Endodermal cell (in vitro differentiated cells): ENCODE measurements around the gene ZNF575. TPM values are rescaled to one million over a fixed set of nuclear protein-coding genes. Genes with fewer than 3 reads are reported as not detected.
A peak's percentile ranks its signal among the peaks of the same experiment; 100 is the strongest.

Source experiments
- DNase-seq: peaks from one replicate; pipeline ENCODE4 v3.0.0-alpha.2; 2017
- H3K27ac ChIP-seq: 2 replicates; pipeline ENCODE4 v1.5.1; 2013; ENCODE audit warnings: mild to moderate bottlenecking, low read depth, low read length, moderate library complexity
- H3K27me3 ChIP-seq: 2 replicates; pipeline ENCODE4 v1.6.1; 2013; ENCODE audit warnings: mild to moderate bottlenecking, low read length, moderate library complexity; ENCODE audit not compliant: insufficient read depth, control insufficient read depth, poor library complexity, severe bottlenecking
- H3K36me3 ChIP-seq: 2 replicates; pipeline ENCODE4 v1.7.0; 2013; ENCODE audit warnings: mild to moderate bottlenecking, low read length, moderate library complexity; ENCODE audit not compliant: control insufficient read depth, insufficient read depth
- H3K4me1 ChIP-seq: one replicate; pipeline ENCODE4 v1.7.0; 2013; ENCODE audit warnings: low read length; ENCODE audit not compliant: control insufficient read depth, insufficient read depth
- H3K4me3 ChIP-seq: 2 replicates; pipeline ENCODE4 v1.5.1; 2013; ENCODE audit warnings: mild to moderate bottlenecking, low read length, moderate library complexity
- H3K9ac ChIP-seq: 2 replicates; pipeline ENCODE4 v1.6.1; 2013; ENCODE audit warnings: mild to moderate bottlenecking, low read length, moderate library complexity; ENCODE audit not compliant: poor library complexity, severe bottlenecking; ENCODE audit errors: extremely low read depth
- H3K9me3 ChIP-seq: 2 replicates; pipeline ENCODE4 v1.6.1; 2013; ENCODE audit warnings: mild to moderate bottlenecking, low read length, moderate library complexity; ENCODE audit not compliant: control insufficient read depth
- H3K27ac Mint-ChIP-seq: 2 replicates; pipeline ENCODE4 v1.8.0; 2020; ENCODE audit warnings: mixed read lengths
- H3K27me3 Mint-ChIP-seq: 2 replicates; pipeline ENCODE4 v1.8.0; 2021; ENCODE audit warnings: mild to moderate bottlenecking, mixed read lengths; ENCODE audit not compliant: insufficient read depth
- H3K36me3 Mint-ChIP-seq: 2 replicates; pipeline ENCODE4 v1.8.0; 2020; ENCODE audit warnings: low read depth, mixed read lengths
- H3K4me1 Mint-ChIP-seq: 2 replicates; pipeline ENCODE4 v1.8.0; 2020; ENCODE audit warnings: mixed read lengths
- H3K4me3 Mint-ChIP-seq: 2 replicates; pipeline ENCODE4 v1.8.0; 2020; ENCODE audit warnings: mild to moderate bottlenecking, moderate library complexity, mixed read lengths
- H3K9me3 Mint-ChIP-seq: 2 replicates; pipeline ENCODE4 v1.8.0; 2020; ENCODE audit warnings: mild to moderate bottlenecking, mixed read lengths
- WGBS, 2 experiments: methylation state at CpG; one replicate each; pipeline versions ENCODE4 v1.1.5 to v1.1.7; 2013; ENCODE audit warnings: missing lambda C conversion rate in 2 of 2, mixed read lengths in 1 of 2; ENCODE audit not compliant: insufficient coverage in 1 of 2, insufficient read length in 1 of 2; 5-methylcytosine and 5-hydroxymethylcytosine counted together
- total RNA-seq, 2 donors: library from RNA; stranded (reverse); fragmentation: NEBNext Ultra II Directional in 1 of 2; extraction: Animal tissue kit (Norgen Biotek cat#: 25700) in 1 of 2; gene quantifications; 2 replicates in 1 of 2; 3 replicates in 1 of 2; pipeline ENCODE4 v1.2.1, GENCODE V29; 2021
- TF ChIP-seq, protein P1 (sequence below): fragments of 200-600 bp; sonication (generic); conservative IDR thresholded peaks from 2 replicates; pipeline ENCODE4 v1.5.0; 2021; ENCODE audit warnings: antibody characterized with exemption, mild to moderate bottlenecking

Gene ZNF575
- total RNA-seq, 2 donors from 2014 or later: 0.22 TPM

DNA sequence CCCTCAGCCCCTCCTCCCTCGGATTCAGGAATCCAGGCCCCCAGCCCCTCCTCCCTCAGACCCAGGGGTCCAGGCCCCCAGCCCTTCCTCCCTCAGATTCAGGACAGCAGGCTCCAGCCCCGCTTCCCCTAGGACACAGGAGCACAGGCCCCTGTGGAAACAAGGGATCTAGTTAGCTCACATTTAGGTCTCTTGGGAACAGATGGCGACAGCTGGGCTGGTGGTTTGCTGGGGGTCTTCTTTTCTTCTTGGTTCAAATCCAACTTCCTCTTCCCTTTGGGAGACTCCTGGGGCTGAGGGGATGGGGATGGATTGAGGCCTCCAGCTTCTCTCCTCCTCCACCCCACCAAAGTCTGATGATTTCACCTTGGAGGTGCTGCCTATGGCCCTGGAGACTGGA lies 19.6 kb downstream of the ZNF575 start:
- H3K27me3 ChIP-seq: no peaks in the 10 kb centered on the region
- Mint-ChIP-seq H3K27ac (no peak overlapping the region), H3K27me3 (no peaks in the 10 kb centered on the region), H3K36me3 (peaks cover 66% of the 10 kb centered on the region), H3K9me3 (no peaks in the 10 kb centered on the region), H3K4me1 (no peaks in the 10 kb centered on the region), H3K4me3 (no peak overlapping the region)
- no peak overlapping the region for H3K9ac ChIP-seq
- H3K4me1 ChIP-seq: no peaks in the 10 kb centered on the region
- H3K36me3 ChIP-seq: peaks cover 46% of the 10 kb centered on the region
- DNase-seq: no peak
- H3K27ac ChIP-seq: no peak overlapping the region
- no peak overlapping the region for H3K4me3 ChIP-seq
- TF ChIP-seq, protein P1, sequence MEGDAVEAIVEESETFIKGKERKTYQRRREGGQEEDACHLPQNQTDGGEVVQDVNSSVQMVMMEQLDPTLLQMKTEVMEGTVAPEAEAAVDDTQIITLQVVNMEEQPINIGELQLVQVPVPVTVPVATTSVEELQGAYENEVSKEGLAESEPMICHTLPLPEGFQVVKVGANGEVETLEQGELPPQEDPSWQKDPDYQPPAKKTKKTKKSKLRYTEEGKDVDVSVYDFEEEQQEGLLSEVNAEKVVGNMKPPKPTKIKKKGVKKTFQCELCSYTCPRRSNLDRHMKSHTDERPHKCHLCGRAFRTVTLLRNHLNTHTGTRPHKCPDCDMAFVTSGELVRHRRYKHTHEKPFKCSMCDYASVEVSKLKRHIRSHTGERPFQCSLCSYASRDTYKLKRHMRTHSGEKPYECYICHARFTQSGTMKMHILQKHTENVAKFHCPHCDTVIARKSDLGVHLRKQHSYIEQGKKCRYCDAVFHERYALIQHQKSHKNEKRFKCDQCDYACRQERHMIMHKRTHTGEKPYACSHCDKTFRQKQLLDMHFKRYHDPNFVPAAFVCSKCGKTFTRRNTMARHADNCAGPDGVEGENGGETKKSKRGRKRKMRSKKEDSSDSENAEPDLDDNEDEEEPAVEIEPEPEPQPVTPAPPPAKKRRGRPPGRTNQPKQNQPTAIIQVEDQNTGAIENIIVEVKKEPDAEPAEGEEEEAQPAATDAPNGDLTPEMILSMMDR: no peak
- no peaks in the 10 kb centered on the region for H3K9me3 ChIP-seq
- 97% methylated on average over 2 of the region's 3 CpGs; no CpG with 5 or more reads in 1 of the 2 experiments for WGBS, 2 experiments

DNA sequence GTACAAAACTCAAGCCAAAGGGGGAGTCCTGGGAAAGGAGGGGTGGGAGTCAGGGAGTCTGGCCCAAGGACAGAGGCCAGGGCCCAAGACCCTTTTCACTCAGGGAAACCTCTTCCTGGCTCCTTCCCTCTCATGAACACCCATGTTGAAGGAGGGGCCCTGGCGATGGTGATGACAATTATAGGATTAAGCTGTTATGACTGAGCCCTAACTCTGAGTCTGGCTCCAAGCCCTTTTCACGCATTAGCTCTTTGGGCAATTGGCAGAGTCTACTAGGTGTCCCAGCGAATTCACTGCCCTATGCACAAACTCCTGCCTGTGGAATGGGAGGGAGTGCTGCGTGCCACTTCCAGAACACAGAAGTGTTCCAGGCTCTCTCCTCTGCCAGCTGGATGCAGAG lies 20.7 kb downstream of the ZNF575 start:
- TF ChIP-seq, protein P1: no peak
- Mint-ChIP-seq H3K27me3 (no peaks in the 10 kb centered on the region), H3K27ac (no peak overlapping the region), H3K4me1 (no peaks in the 10 kb centered on the region), H3K4me3 (no peak overlapping the region), H3K36me3 (peaks cover 61% of the 10 kb centered on the region), H3K9me3 (no peaks in the 10 kb centered on the region)
- no peak overlapping the region for H3K27ac ChIP-seq
- no peaks in the 10 kb centered on the region for H3K27me3 ChIP-seq
- H3K9me3 ChIP-seq: no peaks in the 10 kb centered on the region
- no peak overlapping the region for H3K4me3 ChIP-seq
- no peak overlapping the region for H3K9ac ChIP-seq
- WGBS, 2 experiments: 94 to 100% methylated on average over 3 to 4 of the region's 4 CpGs
- H3K36me3 ChIP-seq: peaks cover 46% of the 10 kb centered on the region
- DNase-seq: no peak
- no peaks in the 10 kb centered on the region for H3K4me1 ChIP-seq

DNA sequence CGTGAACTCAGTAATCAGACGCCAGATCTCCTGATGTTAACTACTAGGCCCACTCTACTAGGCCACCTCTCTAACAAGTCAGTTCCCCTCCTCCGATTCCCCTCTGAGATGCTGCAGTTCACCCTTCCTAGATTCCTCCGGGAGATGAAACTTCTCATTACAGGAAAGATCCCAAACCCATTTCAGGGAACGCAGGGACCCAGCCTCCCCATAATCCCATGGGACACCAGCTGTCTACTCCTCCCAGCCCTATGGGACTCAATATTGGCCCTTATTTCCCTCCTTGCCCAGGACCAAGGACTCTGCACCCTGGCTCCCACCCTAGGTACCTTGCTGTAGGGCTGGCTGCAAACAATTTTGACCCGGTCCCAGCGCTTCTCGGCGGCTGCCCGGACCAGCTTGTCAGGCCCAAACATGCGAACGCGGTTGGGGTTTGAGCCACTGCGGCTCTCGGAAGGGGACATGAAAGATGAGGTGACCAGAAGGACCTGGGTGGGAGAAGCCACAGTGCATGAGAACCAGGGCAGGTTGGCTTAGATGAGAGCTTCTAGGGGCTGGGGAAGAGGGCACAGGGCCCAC lies 21.4 kb downstream of the ZNF575 start:
- no peaks in the 10 kb centered on the region for H3K4me1 Mint-ChIP-seq
- H3K4me3 Mint-ChIP-seq: no peak overlapping the region
- H3K27ac ChIP-seq: no peak overlapping the region
- H3K4me1 ChIP-seq: no peaks in the 10 kb centered on the region
- TF ChIP-seq, protein P1: no peak
- H3K4me3 ChIP-seq: no peak overlapping the region
- peaks cover 47% of the 10 kb centered on the region for H3K36me3 ChIP-seq
- H3K36me3 Mint-ChIP-seq: peaks cover 54% of the 10 kb centered on the region
- no peaks in the 10 kb centered on the region for H3K9me3 Mint-ChIP-seq
- WGBS, 2 experiments: 93 to 95% methylated on average over 7 to 15 of the region's 15 CpGs
- DNase-seq: no peak
- no peaks in the 10 kb centered on the region for H3K27me3 ChIP-seq
- H3K27ac Mint-ChIP-seq: peak overlapping the region; percentile 80
- H3K27me3 Mint-ChIP-seq: no peaks in the 10 kb centered on the region
- H3K9ac ChIP-seq: no peak overlapping the region
- no peaks in the 10 kb centered on the region for H3K9me3 ChIP-seq
